ENCODE data around the gene ALK.

Gene ALK

GRCh38 chr2:29305762-29306161 lies 615.6 kb downstream of the ALK start:
- DNase-seq, result no peak

- no peak for DNase-seq
Measured at GRCh38 chr2:29304399-29305060, 616.9 kb downstream of the ALK start.

GRCh38 chr2:29296585-29296984 lies 624.8 kb downstream of the ALK start:
- DNase-seq, result no peak

- DNase-seq, result peak; percentile 30
Measured at GRCh38 chr2:29295845-29296244, 625.5 kb downstream of the ALK start.

- no peak for DNase-seq
Measured at GRCh38 chr2:29293830-29294438, 627.5 kb downstream of the ALK start.

GRCh38 chr2:29290293-29291047 lies 630.9 kb downstream of the ALK start:
- no peak for DNase-seq

GRCh38 chr2:29284671-29285070 lies 636.7 kb downstream of the ALK start:
- DNase-seq, result no peak

GRCh38 chr2:29281916-29282247 lies 639.5 kb downstream of the ALK start:
- DNase-seq, result no peak

GRCh38 chr2:29281086-29281915 lies 640.1 kb downstream of the ALK start:
- peak; percentile 50 for DNase-seq

- DNase-seq, result no peak
Measured at GRCh38 chr2:29278966-29279365, 642.4 kb downstream of the ALK start.

- DNase-seq, result no peak
Measured at GRCh38 chr2:29276151-29276550, 645.2 kb downstream of the ALK start.

- no peak for DNase-seq
Measured at GRCh38 chr2:29275186-29275585, 646.2 kb downstream of the ALK start.

- no peak for DNase-seq
Measured at GRCh38 chr2:29273685-29274611, 647.4 kb downstream of the ALK start.

- no peak for DNase-seq
Measured at GRCh38 chr2:29273004-29273684, 648.2 kb downstream of the ALK start.

GRCh38 chr2:29272311-29272710 lies 649.1 kb downstream of the ALK start:
- no peak for DNase-seq

- no peak for DNase-seq
Measured at GRCh38 chr2:29270701-29271121, 650.7 kb downstream of the ALK start.

GRCh38 chr2:29269765-29270109 lies 651.6 kb downstream of the ALK start:
- no peak for DNase-seq

GRCh38 chr2:29269095-29269764 lies 652.2 kb downstream of the ALK start:
- DNase-seq, result no peak

- DNase-seq, result no peak
Measured at GRCh38 chr2:29267720-29268119, 653.7 kb downstream of the ALK start.

GRCh38 chr2:29263886-29264285 lies 657.5 kb downstream of the ALK start:
- no peak for DNase-seq

GRCh38 chr2:29262681-29263260 lies 658.6 kb downstream of the ALK start:
- peak; percentile 17 for DNase-seq

Data from NCI-H1092 (cell line).